CD14-positive monocyte (primary cell): ENCODE measurements around the gene HRH2. TPM values are rescaled to one million over a fixed set of nuclear protein-coding genes. Genes with fewer than 3 reads are reported as not detected.
A peak's percentile ranks its signal among the peaks of the same experiment; 100 is the strongest.
"Not testable (repeated sequence)": the region's sequence is repeated elsewhere in the genome, so short reads cannot be mapped to it uniquely, and the experiment has no call there.

Experiments
- DNase-seq, 3 donors: peaks; one replicate each; pipeline ENCODE4 v3.0.0-alpha.2; 2011 to 2022
- H2AFZ ChIP-seq: 2 replicates; pipeline ENCODE4 v1.6.0; 2012; ENCODE audit warnings: mild to moderate bottlenecking, low read depth, low read length, inconsistent platforms; ENCODE audit not compliant: insufficient read depth, poor library complexity, severe bottlenecking
- H3K27ac ChIP-seq, 2 donors: 1 replicate in 1 of 2; 2 replicates in 1 of 2; pipeline ENCODE4 v1.5.1; 2012 to 2013; ENCODE audit warnings: low read length in 2 of 2, control low read depth in 1 of 2, inconsistent platforms in 1 of 2, low read depth in 1 of 2, mild to moderate bottlenecking in 1 of 2
- H3K27me3 ChIP-seq, 2 donors: one replicate each; pipeline versions ENCODE4 v1.6.0 to v1.6.1; 2011 to 2013; ENCODE audit warnings: low read length in 2 of 2; ENCODE audit not compliant: control insufficient read depth in 2 of 2, insufficient read depth in 2 of 2
- H3K36me3 ChIP-seq, 2 donors: replicated peaks in 1 of 2; 1 replicate in 1 of 2; 2 replicates in 1 of 2; pipeline versions ENCODE4 v1.5.1 to v1.6.1; 2012 to 2013; ENCODE audit warnings: low read length in 2 of 2, control low read depth in 1 of 2, inconsistent platforms in 1 of 2, mild to moderate bottlenecking in 1 of 2; ENCODE audit not compliant: insufficient read depth in 2 of 2, control insufficient read depth in 1 of 2
- H3K4me1 ChIP-seq, 2 donors: 1 replicate in 1 of 2; 2 replicates in 1 of 2; pipeline versions ENCODE4 v1.5.1 to v1.6.1; 2012 to 2013; ENCODE audit warnings: low read length in 2 of 2, control low read depth in 1 of 2, inconsistent platforms in 1 of 2, mild to moderate bottlenecking in 1 of 2, moderate library complexity in 1 of 2; ENCODE audit not compliant: insufficient read depth in 2 of 2, control insufficient read depth in 1 of 2
- H3K4me2 ChIP-seq: replicated peaks from 2 replicates; pipeline ENCODE3; 2012; ENCODE audit warnings: low read length, moderate library complexity, mild to moderate bottlenecking; ENCODE audit not compliant: poor library complexity, severe bottlenecking; ENCODE audit errors: extremely low read depth
- H3K4me3 ChIP-seq, 3 experiments: fragments of 200-600 bp in 1 of 3; sonication (generic) in 1 of 3; replicated peaks in 1 of 3; 1 replicate in 2 of 3; 2 replicates in 1 of 3; pipeline ENCODE4 v1.5.1; 2011 to 2013; ENCODE audit warnings: low read length in 3 of 3, mild to moderate bottlenecking in 3 of 3, control low read depth in 2 of 3, low read depth in 2 of 3, inconsistent platforms in 1 of 3, moderate library complexity in 1 of 3
- H3K79me2 ChIP-seq: 2 replicates; pipeline ENCODE4 v1.6.0; 2012; ENCODE audit warnings: mild to moderate bottlenecking, control low read depth, inconsistent platforms, low read length, moderate library complexity; ENCODE audit not compliant: insufficient read depth
- H3K9ac ChIP-seq: 2 replicates; pipeline ENCODE4 v1.6.0; 2017; ENCODE audit warnings: low read length, mild to moderate bottlenecking; ENCODE audit not compliant: insufficient read depth, poor library complexity, severe bottlenecking
- H3K9me3 ChIP-seq, 2 donors: replicated peaks in 1 of 2; 1 replicate in 1 of 2; 2 replicates in 1 of 2; pipeline versions ENCODE4 v1.5.1 to v1.6.1; 2012 to 2013; ENCODE audit warnings: low read length in 2 of 2, control low read depth in 1 of 2; ENCODE audit not compliant: control insufficient read depth in 1 of 2, insufficient read depth in 1 of 2
- H4K20me1 ChIP-seq: 2 replicates; pipeline ENCODE4 v1.6.0; 2012; ENCODE audit warnings: mild to moderate bottlenecking, low read length, control low read depth, moderate library complexity; ENCODE audit not compliant: insufficient read depth
- H3K27ac Mint-ChIP-seq, 7 donors: one replicate each; pipeline ENCODE4 v1.8.0; 2020; ENCODE audit warnings: mild to moderate bottlenecking in 7 of 7, mixed read lengths in 7 of 7, moderate library complexity in 6 of 7, inconsistent platforms in 2 of 7
- H3K27me3 Mint-ChIP-seq, 3 donors: one replicate each; pipeline ENCODE4 v1.8.0; 2021 to 2022; ENCODE audit warnings: low read depth in 3 of 3, mild to moderate bottlenecking in 3 of 3, mixed read lengths in 3 of 3, moderate library complexity in 3 of 3, inconsistent platforms in 1 of 3
- H3K36me3 Mint-ChIP-seq, 2 donors: one replicate each; pipeline ENCODE4 v1.8.0; 2020; ENCODE audit warnings: mixed read lengths in 2 of 2, inconsistent platforms in 1 of 2, mild to moderate bottlenecking in 1 of 2
- H3K4me1 Mint-ChIP-seq: one replicate; pipeline ENCODE4 v1.8.0; 2020; ENCODE audit warnings: mild to moderate bottlenecking, mixed read lengths
- H3K4me3 Mint-ChIP-seq, 2 donors: one replicate each; pipeline ENCODE4 v1.8.0; 2020; ENCODE audit warnings: mild to moderate bottlenecking in 2 of 2, mixed read lengths in 2 of 2, moderate library complexity in 1 of 2
- H3K9me3 Mint-ChIP-seq, 7 donors: one replicate each; pipeline ENCODE4 v1.8.0; 2020 to 2022; ENCODE audit warnings: mixed read lengths in 7 of 7, mild to moderate bottlenecking in 6 of 7, moderate library complexity in 6 of 7, inconsistent platforms in 2 of 7
- WGBS: methylation state at CpG from one replicate; pipeline ENCODE4 v1.1.5; 2013; ENCODE audit warnings: missing lambda C conversion rate; ENCODE audit not compliant: insufficient coverage; 5-methylcytosine and 5-hydroxymethylcytosine counted together
- intact Hi-C, 2 donors: fragments of 100-400 bp; cut with micrococcal nuclease; formaldehyde crosslinking; loops; one replicate each; pipeline versions ENCODE4 v1.15.0 to v1.15.1; 2023
- polyA plus RNA-seq, 3 donors: library from polyadenylated mRNA; depleted of rRNA in 1 of 3; unstranded in 2 of 3; stranded (reverse) in 1 of 3; fragments of 300-500 nt in 2 of 3; fragments of >200 nt in 1 of 3; fragmentation: Illumina TruSeq in 2 of 3; gene quantifications; 1 replicate in 2 of 3; 2 replicates in 1 of 3; pipeline ENCODE4 v1.2.3, GENCODE V29; 2012 to 2021
- TF ChIP-seq, protein P1 (sequence below): fragments of 200-600 bp; IDR thresholded peaks from one replicate; pipeline ENCODE4 v1.8.0; 2022; ENCODE audit warnings: antibody characterized with exemption, mild to moderate bottlenecking

HRH2 gene
- polyA plus RNA-seq, 3 donors: 10.6 to 71.7 (median 25.5) TPM

DNA sequence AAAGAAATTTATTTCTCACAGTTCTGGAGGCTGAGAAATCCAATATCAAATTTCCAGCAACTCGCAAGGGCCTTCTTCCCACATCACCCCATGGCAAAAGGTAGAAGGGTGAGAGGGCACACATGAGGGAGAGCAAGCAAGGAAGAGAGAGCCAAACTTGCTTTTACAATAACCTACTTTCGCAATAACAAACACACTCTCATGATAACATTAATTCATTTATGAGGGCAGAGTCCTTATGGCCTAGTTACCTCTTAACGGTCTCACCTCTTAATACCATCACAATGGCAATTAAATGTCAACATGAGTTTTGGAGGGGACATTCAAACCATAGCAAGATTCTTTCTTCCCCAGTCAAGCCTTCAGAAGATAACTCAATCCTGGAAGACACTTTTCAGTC, 11.6 kb upstream of the HRH2 start:
- no peaks in the 10 kb centered on the region for H4K20me1 ChIP-seq
- DNase-seq: no peak
- H3K36me3 Mint-ChIP-seq: peaks cover 3 to 13% of the 10 kb centered on the region in 2 donors
- WGBS: no CpG with 5 or more reads among the region's 3 CpGs
- H3K4me1 Mint-ChIP-seq: peaks cover 10% of the 10 kb centered on the region
- no peak overlapping the region for H3K27ac ChIP-seq
- no peak overlapping the region for H3K4me3 ChIP-seq
- peaks cover 6 to 7% of the 10 kb centered on the region in 2 donors for H3K4me1 ChIP-seq
- no peaks in the 10 kb centered on the region for H3K36me3 ChIP-seq
- H3K4me3 Mint-ChIP-seq: no peak overlapping the region
- peaks cover 9 to 20% (median 15%) of the 10 kb centered on the region in 7 donors for H3K9me3 Mint-ChIP-seq
- H3K4me2 ChIP-seq: no peak overlapping the region
- peaks cover 6 to 9% of the 10 kb centered on the region in 2 donors for H3K9me3 ChIP-seq
- TF ChIP-seq, protein P1, sequence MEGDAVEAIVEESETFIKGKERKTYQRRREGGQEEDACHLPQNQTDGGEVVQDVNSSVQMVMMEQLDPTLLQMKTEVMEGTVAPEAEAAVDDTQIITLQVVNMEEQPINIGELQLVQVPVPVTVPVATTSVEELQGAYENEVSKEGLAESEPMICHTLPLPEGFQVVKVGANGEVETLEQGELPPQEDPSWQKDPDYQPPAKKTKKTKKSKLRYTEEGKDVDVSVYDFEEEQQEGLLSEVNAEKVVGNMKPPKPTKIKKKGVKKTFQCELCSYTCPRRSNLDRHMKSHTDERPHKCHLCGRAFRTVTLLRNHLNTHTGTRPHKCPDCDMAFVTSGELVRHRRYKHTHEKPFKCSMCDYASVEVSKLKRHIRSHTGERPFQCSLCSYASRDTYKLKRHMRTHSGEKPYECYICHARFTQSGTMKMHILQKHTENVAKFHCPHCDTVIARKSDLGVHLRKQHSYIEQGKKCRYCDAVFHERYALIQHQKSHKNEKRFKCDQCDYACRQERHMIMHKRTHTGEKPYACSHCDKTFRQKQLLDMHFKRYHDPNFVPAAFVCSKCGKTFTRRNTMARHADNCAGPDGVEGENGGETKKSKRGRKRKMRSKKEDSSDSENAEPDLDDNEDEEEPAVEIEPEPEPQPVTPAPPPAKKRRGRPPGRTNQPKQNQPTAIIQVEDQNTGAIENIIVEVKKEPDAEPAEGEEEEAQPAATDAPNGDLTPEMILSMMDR: no peak
- no peaks in the 10 kb centered on the region for H3K79me2 ChIP-seq
- H3K27ac Mint-ChIP-seq: no peak overlapping the region
- no peak overlapping the region for H2AFZ ChIP-seq
- no peak overlapping the region for H3K9ac ChIP-seq
- peaks cover 0 to 7% (median 1%) of the 10 kb centered on the region in 3 donors for H3K27me3 Mint-ChIP-seq
- intact Hi-C loops: no loop called here
- H3K27me3 ChIP-seq: no peaks in the 10 kb centered on the region

DNA sequence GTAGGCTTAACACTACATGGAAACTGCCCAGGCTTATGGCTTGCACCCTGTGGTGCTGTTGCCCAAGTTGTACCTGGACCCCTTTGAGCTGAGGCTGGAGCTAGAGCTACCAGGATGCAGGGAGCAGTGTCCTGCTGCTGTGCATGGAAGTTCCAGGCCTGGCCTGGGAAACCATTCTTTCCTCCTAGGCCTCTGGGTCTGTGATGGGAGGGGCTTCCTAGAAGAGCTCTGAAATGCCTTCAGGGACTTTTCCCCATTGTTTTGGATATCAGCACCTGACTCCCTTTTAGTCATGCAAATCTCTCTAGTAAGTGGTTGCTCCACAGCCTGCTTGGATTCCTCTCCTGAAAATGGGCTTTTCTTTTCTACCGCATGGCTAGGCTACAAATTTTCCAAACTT, 7.9 kb upstream of the HRH2 start:
- H3K27me3 ChIP-seq: no peaks in the 10 kb centered on the region
- no peak overlapping the region for H3K9ac ChIP-seq
- peaks cover 3% of the 10 kb centered on the region for H3K79me2 ChIP-seq
- no peaks in the 10 kb centered on the region for H3K36me3 ChIP-seq
- H3K36me3 Mint-ChIP-seq: peaks cover 3 to 13% of the 10 kb centered on the region in 2 donors
- H3K27ac ChIP-seq: no peak overlapping the region
- H3K4me3 ChIP-seq: no peak overlapping the region
- peaks cover 48% of the 10 kb centered on the region for H3K4me1 Mint-ChIP-seq
- H3K9me3 ChIP-seq: peaks cover 6 to 9% of the 10 kb centered on the region in 2 donors
- no peak overlapping the region for H2AFZ ChIP-seq
- no peak overlapping the region for H3K27ac Mint-ChIP-seq
- H3K4me3 Mint-ChIP-seq: no peak overlapping the region
- no peaks in the 10 kb centered on the region for H4K20me1 ChIP-seq
- intact Hi-C loops: no loop called here
- peaks cover 0 to 11% (median 1%) of the 10 kb centered on the region in 3 donors for H3K27me3 Mint-ChIP-seq
- WGBS: 100% methylated on average over 1 of the region's 1 CpG
- H3K9me3 Mint-ChIP-seq: peaks cover 9 to 19% (median 15%) of the 10 kb centered on the region in 7 donors
- TF ChIP-seq, protein P1: no peak
- H3K4me1 ChIP-seq: peaks cover 43 to 44% of the 10 kb centered on the region in 2 donors
- DNase-seq: no peak
- H3K4me2 ChIP-seq: no peak overlapping the region

DNA sequence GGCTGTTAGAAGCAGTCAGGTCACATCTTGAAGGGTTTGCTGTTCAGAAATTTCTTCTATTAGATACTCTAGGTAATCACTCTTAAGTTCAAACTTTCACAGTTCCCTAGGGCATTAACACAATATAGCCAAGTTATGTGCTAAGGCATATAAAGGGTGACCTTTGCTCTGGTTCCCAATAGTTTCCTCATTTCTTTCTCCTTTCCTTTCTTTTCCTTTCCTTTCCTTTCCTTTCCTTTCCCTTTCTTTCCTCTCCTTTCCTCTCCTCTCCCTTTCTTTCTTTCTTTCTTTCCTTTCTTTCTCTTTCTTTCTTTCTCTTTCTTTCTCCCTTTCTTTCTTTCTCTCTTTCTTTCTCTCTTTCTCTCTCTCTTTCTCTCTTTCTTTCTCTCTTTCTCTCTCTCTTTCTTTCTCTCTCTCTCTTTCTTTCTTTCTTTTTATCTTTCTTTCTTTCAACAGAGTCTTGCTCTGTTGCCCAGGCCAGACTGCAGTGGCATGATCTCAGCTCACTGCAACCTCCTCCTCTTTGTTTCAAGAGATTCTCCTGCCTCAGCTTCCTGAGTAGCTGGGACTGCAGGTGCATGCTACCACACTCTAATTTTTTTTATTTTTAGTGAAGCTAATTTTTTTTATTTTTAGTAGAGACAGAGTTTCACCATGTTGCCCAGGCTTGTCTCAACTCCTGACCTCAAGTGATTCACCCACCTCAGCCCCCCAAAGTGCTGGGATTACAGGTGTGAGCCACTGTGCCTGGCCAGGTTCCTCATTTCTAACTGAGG, 7.3 kb upstream of the HRH2 start:
- peaks cover 3 to 13% of the 10 kb centered on the region in 2 donors for H3K36me3 Mint-ChIP-seq
- H3K4me3 Mint-ChIP-seq: not testable (repeated sequence)

More for the DNA sequence above, 7.3 kb upstream of the HRH2 start:
- H3K27ac ChIP-seq, DNase-seq, H3K4me2 ChIP-seq, H4K20me1 ChIP-seq, H3K9ac ChIP-seq, H3K27me3 ChIP-seq, H3K79me2 ChIP-seq, H3K36me3 ChIP-seq, H3K4me3 ChIP-seq, H2AFZ ChIP-seq, H3K9me3 ChIP-seq, intact Hi-C loops: not testable (repeated sequence)
- Mint-ChIP-seq H3K27ac (peak overlapping the region in 5 of 7 donors; percentile 8 to 70 (median 47)), H3K4me1 (peaks cover 54% of the 10 kb centered on the region), H3K27me3 (peaks cover 0 to 11% (median 1%) of the 10 kb centered on the region in 3 donors), H3K9me3 (peaks cover 9 to 19% (median 12%) of the 10 kb centered on the region in 7 donors)
- H3K4me1 ChIP-seq: peaks cover 50 to 51% of the 10 kb centered on the region in 2 donors
